ENCODE measurements around the gene LY86. TPM values are rescaled to one million over a fixed set of nuclear protein-coding genes. Genes with fewer than 3 reads are reported as not detected.

The LY86 gene
- total and polyA plus RNA-seq, 9 of the 15 experiments (the other 6 are each of a cell fraction or from before 2014, with no cell fraction given) = 0.08 to 0.20 TPM; not detected in 7

DNA sequence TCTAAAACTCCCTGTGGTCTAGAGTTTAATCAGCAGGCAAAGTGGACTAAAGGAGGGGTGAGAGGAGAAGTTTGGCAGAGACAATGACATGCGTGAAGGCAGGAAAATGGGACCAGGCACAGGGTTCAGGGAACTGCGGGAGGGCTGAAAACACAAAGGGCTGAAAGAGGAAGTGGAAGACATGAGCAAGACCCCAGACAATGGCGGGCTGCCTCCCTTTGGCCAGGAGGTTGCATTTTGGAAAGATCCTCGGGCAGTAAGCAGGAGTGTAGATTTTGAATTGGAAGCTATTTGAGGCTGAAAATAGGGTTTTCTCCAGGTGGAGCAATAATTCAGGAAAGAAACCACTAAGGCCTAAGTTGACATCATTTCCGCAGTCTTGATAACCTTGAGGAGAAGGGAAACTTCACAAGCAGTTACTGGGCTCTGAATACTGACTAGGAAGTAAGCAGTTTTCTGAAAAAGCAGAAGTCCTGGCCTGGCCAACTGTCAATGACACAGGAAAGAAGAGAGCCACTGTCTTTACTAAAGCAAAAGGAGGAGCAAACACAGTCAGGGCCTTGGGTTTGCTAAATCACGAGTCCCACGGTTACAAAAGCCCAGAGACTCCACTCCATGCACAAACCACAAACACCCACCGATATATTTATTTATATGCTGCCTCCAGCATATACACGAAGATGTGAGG lies 3.4 kb downstream of the LY86 start (continued):
- TF ChIP-seq, protein P1, sequence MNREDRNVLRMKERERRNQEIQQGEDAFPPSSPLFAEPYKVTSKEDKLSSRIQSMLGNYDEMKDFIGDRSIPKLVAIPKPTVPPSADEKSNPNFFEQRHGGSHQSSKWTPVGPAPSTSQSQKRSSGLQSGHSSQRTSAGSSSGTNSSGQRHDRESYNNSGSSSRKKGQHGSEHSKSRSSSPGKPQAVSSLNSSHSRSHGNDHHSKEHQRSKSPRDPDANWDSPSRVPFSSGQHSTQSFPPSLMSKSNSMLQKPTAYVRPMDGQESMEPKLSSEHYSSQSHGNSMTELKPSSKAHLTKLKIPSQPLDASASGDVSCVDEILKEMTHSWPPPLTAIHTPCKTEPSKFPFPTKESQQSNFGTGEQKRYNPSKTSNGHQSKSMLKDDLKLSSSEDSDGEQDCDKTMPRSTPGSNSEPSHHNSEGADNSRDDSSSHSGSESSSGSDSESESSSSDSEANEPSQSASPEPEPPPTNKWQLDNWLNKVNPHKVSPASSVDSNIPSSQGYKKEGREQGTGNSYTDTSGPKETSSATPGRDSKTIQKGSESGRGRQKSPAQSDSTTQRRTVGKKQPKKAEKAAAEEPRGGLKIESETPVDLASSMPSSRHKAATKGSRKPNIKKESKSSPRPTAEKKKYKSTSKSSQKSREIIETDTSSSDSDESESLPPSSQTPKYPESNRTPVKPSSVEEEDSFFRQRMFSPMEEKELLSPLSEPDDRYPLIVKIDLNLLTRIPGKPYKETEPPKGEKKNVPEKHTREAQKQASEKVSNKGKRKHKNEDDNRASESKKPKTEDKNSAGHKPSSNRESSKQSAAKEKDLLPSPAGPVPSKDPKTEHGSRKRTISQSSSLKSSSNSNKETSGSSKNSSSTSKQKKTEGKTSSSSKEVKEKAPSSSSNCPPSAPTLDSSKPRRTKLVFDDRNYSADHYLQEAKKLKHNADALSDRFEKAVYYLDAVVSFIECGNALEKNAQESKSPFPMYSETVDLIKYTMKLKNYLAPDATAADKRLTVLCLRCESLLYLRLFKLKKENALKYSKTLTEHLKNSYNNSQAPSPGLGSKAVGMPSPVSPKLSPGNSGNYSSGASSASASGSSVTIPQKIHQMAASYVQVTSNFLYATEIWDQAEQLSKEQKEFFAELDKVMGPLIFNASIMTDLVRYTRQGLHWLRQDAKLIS (CRISPR knock-in tag; IDR thresholded peaks at IDR 0.05) = 0 out of 2 replicates have a peak, but pooled peaks have one; percentile 37
- TF ChIP-seq ZNF311 (CRISPR knock-in tag; IDR thresholded peaks at IDR 0.05) (peak; percentile 51; the same call in 1 of the 2 replicates), ESRRA (IDR thresholded peaks at IDR 0.05; ENCODE audit: borderline replicate concordance, low read depth) (peak; percentile 55; the same call in 1 of the 2 replicates), ZC3H4 (CRISPR knock-in tag; IDR thresholded peaks at IDR 0.05; ENCODE audit: borderline replicate concordance) (no peak), EHMT2 (IDR thresholded peaks at IDR 0.05) (peak; percentile 71; the same call in 1 of the 2 replicates), NR3C1 (CRISPR knock-in tag; IDR thresholded peaks at IDR 0.05) (no peak), ZBTB1 (CRISPR knock-in tag; IDR thresholded peaks at IDR 0.05; ENCODE audit: borderline replicate concordance, low read depth) (no peak), ESRRB (CRISPR knock-in tag; IDR thresholded peaks at IDR 0.05; ENCODE audit: borderline replicate concordance) (no peak), CHCHD3 (CRISPR knock-in tag; IDR thresholded peaks at IDR 0.05) (no peak), FIP1L1 (IDR thresholded peaks at IDR 0.05; ENCODE audit: low read depth, low read length, poor library complexity, severe bottlenecking) (no peak), BDP1 (IDR thresholded peaks at IDR 0.05; ENCODE audit: insufficient read depth, insufficient read length) (no peak), ZNF263 (CRISPR knock-in tag; IDR thresholded peaks at IDR 0.05; ENCODE audit: borderline replicate concordance) (no peak), KAT2B (IDR thresholded peaks at IDR 0.05; ENCODE audit: low read depth, low read length) (no peak), CBX5 (IDR thresholded peaks at IDR 0.05; ENCODE audit: borderline replicate concordance, low read depth) (no peak; the same call in 1 of the 2 replicates), NR2F6 (CRISPR knock-in tag; IDR thresholded peaks at IDR 0.05) (no peak), FOXJ2 (tag; IDR thresholded peaks at IDR 0.05) (no peak)
- TF ChIP-seq, protein P2, sequence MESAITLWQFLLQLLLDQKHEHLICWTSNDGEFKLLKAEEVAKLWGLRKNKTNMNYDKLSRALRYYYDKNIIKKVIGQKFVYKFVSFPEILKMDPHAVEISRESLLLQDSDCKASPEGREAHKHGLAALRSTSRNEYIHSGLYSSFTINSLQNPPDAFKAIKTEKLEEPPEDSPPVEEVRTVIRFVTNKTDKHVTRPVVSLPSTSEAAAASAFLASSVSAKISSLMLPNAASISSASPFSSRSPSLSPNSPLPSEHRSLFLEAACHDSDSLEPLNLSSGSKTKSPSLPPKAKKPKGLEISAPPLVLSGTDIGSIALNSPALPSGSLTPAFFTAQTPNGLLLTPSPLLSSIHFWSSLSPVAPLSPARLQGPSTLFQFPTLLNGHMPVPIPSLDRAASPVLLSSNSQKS (CRISPR knock-in tag; IDR thresholded peaks at IDR 0.05) = no peak
- TF ChIP-seq, protein P3, sequence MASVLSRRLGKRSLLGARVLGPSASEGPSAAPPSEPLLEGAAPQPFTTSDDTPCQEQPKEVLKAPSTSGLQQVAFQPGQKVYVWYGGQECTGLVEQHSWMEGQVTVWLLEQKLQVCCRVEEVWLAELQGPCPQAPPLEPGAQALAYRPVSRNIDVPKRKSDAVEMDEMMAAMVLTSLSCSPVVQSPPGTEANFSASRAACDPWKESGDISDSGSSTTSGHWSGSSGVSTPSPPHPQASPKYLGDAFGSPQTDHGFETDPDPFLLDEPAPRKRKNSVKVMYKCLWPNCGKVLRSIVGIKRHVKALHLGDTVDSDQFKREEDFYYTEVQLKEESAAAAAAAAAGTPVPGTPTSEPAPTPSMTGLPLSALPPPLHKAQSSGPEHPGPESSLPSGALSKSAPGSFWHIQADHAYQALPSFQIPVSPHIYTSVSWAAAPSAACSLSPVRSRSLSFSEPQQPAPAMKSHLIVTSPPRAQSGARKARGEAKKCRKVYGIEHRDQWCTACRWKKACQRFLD (CRISPR knock-in tag; IDR thresholded peaks at IDR 0.05) = peak; percentile 84
- TF ChIP-seq, protein P4, sequence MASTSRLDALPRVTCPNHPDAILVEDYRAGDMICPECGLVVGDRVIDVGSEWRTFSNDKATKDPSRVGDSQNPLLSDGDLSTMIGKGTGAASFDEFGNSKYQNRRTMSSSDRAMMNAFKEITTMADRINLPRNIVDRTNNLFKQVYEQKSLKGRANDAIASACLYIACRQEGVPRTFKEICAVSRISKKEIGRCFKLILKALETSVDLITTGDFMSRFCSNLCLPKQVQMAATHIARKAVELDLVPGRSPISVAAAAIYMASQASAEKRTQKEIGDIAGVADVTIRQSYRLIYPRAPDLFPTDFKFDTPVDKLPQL (IDR thresholded peaks at IDR 0.05; ENCODE audit: extremely low read depth, insufficient read length) = no peak
- TF ChIP-seq, protein P5, sequence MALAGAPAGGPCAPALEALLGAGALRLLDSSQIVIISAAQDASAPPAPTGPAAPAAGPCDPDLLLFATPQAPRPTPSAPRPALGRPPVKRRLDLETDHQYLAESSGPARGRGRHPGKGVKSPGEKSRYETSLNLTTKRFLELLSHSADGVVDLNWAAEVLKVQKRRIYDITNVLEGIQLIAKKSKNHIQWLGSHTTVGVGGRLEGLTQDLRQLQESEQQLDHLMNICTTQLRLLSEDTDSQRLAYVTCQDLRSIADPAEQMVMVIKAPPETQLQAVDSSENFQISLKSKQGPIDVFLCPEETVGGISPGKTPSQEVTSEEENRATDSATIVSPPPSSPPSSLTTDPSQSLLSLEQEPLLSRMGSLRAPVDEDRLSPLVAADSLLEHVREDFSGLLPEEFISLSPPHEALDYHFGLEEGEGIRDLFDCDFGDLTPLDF (CRISPR knock-in tag; IDR thresholded peaks at IDR 0.05) = no peak
